ENCODE data around the gene EIF4G1.

Gene EIF4G1

GRCh38 chr3:184290331-184290730 is 24.1 kb upstream of the EIF4G1 start:
- H3K79me2 ChIP-seq (ENCODE audit: insufficient read depth, low read length): no peaks in the 10 kb centered on the region
- H3K4me3 ChIP-seq (ENCODE audit: low read length, poor library complexity, severe bottlenecking): no peak overlapping the region
- H3K36me3 ChIP-seq (ENCODE audit: insufficient read depth, low read length): no peaks in the 10 kb centered on the region
- TF ChIP-seq CTCF (conservative IDR thresholded peaks at IDR 0.05; ENCODE audit: low read length): no peak
- TF ChIP-seq EZH2phosphoT487 (IDR thresholded peaks at IDR 0.05; ENCODE audit: borderline replicate concordance): no peak
- no peak overlapping the region for H3K4me2 ChIP-seq (ENCODE audit: low read depth, low read length, poor library complexity, severe bottlenecking)
- no peaks in the 10 kb centered on the region for H3K27me3 ChIP-seq (ENCODE audit: insufficient read depth, low read length, poor library complexity, severe bottlenecking)
- H3F3A ChIP-seq (ENCODE audit: low read depth): no peaks in the 10 kb centered on the region
- no peak overlapping the region for H2AFZ ChIP-seq (ENCODE audit: low read length)
- H3K9ac ChIP-seq (ENCODE audit: low read depth, low read length, poor library complexity, severe bottlenecking): no peak overlapping the region
- H3K9me2 ChIP-seq (replicated peaks; ENCODE audit: low read depth, low read length): no peaks in the 10 kb centered on the region
- H3K9me3 ChIP-seq (ENCODE audit: insufficient read depth, low read depth, low read length): no peaks in the 10 kb centered on the region
- no peaks in the 10 kb centered on the region for H3K4me1 ChIP-seq (ENCODE audit: insufficient read depth, low read length, poor library complexity, severe bottlenecking)
- no peaks in the 10 kb centered on the region for H4K20me1 ChIP-seq (ENCODE audit: insufficient read depth, low read length, poor library complexity, severe bottlenecking)

GRCh38 chr3:184291044-184291737 is 23.2 kb upstream of the EIF4G1 start:
- no peak overlapping the region for H3K4me3 ChIP-seq (ENCODE audit: low read length, poor library complexity, severe bottlenecking)
- H2AFZ ChIP-seq (ENCODE audit: low read length): no peak overlapping the region
- no peaks in the 10 kb centered on the region for H3K79me2 ChIP-seq (ENCODE audit: insufficient read depth, low read length)
- H3K9ac ChIP-seq (ENCODE audit: low read depth, low read length, poor library complexity, severe bottlenecking): no peak overlapping the region
- no peak for TF ChIP-seq EZH2phosphoT487 (IDR thresholded peaks at IDR 0.05; ENCODE audit: borderline replicate concordance)
- TF ChIP-seq CTCF (conservative IDR thresholded peaks at IDR 0.05; ENCODE audit: low read length): no peak
- H3F3A ChIP-seq (ENCODE audit: low read depth): no peaks in the 10 kb centered on the region
- no peaks in the 10 kb centered on the region for H3K36me3 ChIP-seq (ENCODE audit: insufficient read depth, low read length)
- H3K4me1 ChIP-seq (ENCODE audit: insufficient read depth, low read length, poor library complexity, severe bottlenecking): no peaks in the 10 kb centered on the region
- H3K9me3 ChIP-seq (ENCODE audit: insufficient read depth, low read depth, low read length): no peaks in the 10 kb centered on the region
- no peak overlapping the region for H3K4me2 ChIP-seq (ENCODE audit: low read depth, low read length, poor library complexity, severe bottlenecking)
- H4K20me1 ChIP-seq (ENCODE audit: insufficient read depth, low read length, poor library complexity, severe bottlenecking): no peaks in the 10 kb centered on the region
- no peaks in the 10 kb centered on the region for H3K9me2 ChIP-seq (replicated peaks; ENCODE audit: low read depth, low read length)
- no peaks in the 10 kb centered on the region for H3K27me3 ChIP-seq (ENCODE audit: insufficient read depth, low read length, poor library complexity, severe bottlenecking)

DNA sequence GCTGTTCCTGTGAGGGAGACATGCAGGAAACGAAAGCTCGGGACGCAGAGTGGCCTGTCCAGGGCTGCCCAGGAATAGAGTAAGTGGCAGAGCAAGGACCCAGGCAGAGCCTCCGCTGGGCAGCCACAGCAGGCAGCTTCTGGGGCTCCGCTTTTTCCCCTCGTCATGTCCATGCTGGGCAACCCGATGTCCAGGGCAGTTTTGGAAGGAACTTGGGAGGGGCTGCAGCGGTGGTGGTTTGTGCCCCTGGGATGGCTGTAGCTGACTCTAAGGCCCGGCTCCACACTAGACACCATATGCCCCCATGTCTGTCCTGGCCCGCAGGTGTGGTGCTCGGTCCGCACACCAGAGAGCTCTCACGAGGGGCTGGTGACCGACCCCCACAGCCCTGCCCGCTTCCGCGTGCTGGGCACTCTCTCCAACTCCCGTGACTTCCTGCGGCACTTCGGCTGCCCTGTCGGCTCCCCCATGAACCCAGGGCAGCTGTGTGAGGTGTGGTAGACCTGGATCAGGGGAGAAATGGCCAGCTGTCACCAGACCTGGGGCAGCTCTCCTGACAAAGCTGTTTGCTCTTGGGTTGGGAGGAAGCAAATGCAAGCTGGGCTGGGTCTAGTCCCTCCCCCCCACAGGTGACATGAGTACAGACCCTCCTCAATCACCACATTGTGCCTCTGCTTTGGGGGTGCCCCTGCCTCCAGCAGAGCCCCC is 22.5 kb upstream of the EIF4G1 start:
- Histone ChIP-seq H3F3A (ENCODE audit: low read depth) (no peaks in the 10 kb centered on the region), H3K4me3 (ENCODE audit: low read length, poor library complexity, severe bottlenecking) (no peak overlapping the region), H3K9ac (ENCODE audit: low read depth, low read length, poor library complexity, severe bottlenecking) (no peak overlapping the region), H4K20me1 (ENCODE audit: insufficient read depth, low read length, poor library complexity, severe bottlenecking) (no peaks in the 10 kb centered on the region), H2AFZ (ENCODE audit: low read length) (no peak overlapping the region), H3K9me2 (replicated peaks; ENCODE audit: low read depth, low read length) (no peaks in the 10 kb centered on the region), H3K4me2 (ENCODE audit: low read depth, low read length, poor library complexity, severe bottlenecking) (no peak overlapping the region), H3K36me3 (ENCODE audit: insufficient read depth, low read length) (no peaks in the 10 kb centered on the region), H3K79me2 (ENCODE audit: insufficient read depth, low read length) (no peaks in the 10 kb centered on the region), H3K27me3 (ENCODE audit: insufficient read depth, low read length, poor library complexity, severe bottlenecking) (no peaks in the 10 kb centered on the region), H3K4me1 (ENCODE audit: insufficient read depth, low read length, poor library complexity, severe bottlenecking) (no peaks in the 10 kb centered on the region), H3K9me3 (ENCODE audit: insufficient read depth, low read depth, low read length) (no peaks in the 10 kb centered on the region)
- TF ChIP-seq CTCF (conservative IDR thresholded peaks at IDR 0.05; ENCODE audit: low read length): no peak
- TF ChIP-seq EZH2phosphoT487 (IDR thresholded peaks at IDR 0.05; ENCODE audit: borderline replicate concordance): no peak
